Upper lobe of left lung (tissue), 4 donors: ENCODE data around the gene RAB3D.

Source experiments
- EP300 ChIP-seq, 4 donors: sonication (generic); formaldehyde crosslinking; IDR thresholded peaks; one replicate each; pipeline ENCODE4 v1.5.1; 2017; ENCODE audit warnings: antibody characterized with exemption in 4 of 4, control low read depth in 2 of 4
- POLR2A ChIP-seq, 4 donors: fragments of 450-650 bp; IDR thresholded peaks; one replicate each; pipeline ENCODE4 v1.5.1; 2016 to 2017; ENCODE audit warnings: antibody characterized with exemption in 4 of 4, mild to moderate bottlenecking in 2 of 4
- POLR2AphosphoS5 ChIP-seq, 2 donors: sonication (generic); formaldehyde crosslinking; IDR thresholded peaks; one replicate each; pipeline ENCODE4 v1.5.1; 2017; ENCODE audit warnings: antibody characterized with exemption in 2 of 2
- TF ChIP-seq, protein P1 (sequence below), 6 experiments: fragments of 450-650 bp in 4 of 6; fragments of 200-600 bp in 2 of 6; sonication (generic) in 2 of 6; IDR thresholded peaks; one replicate each; pipeline ENCODE4 v1.5.1; 2016 to 2019; ENCODE audit warnings: antibody characterized with exemption in 6 of 6

DNA sequence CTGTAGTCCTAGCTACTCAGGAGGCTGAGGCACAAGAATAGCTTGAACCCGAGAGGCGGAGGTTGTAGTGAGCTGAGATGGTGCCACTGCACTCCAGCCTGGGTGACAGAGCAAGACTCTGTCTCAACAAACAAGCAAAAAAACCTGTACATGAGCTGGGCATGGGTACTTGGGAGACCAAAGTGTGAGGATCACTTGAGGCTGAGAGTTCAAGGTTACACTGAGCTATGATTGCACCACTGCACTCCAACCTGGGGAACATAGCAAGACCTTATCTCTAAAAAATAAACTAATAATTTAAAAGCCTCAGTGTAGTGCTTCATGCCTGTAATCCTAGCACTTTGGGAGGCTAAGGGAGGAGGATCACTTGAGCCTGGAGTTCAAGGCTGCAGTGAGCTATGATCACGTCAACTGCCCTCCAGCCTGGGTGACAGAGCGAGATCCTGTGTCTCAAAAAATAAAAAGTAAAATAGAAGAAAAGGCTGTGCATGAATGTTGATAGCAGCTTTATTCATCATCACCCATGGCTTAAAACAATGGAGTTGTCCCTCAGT lies 64.8 kb downstream of the RAB3D start:
- TF ChIP-seq POLR2A (IDR thresholded peaks at IDR 0.05) (no peak), EP300 (IDR thresholded peaks at IDR 0.05) (no peak), POLR2AphosphoS5 (IDR thresholded peaks at IDR 0.05) (no peak)
- TF ChIP-seq, protein P1, sequence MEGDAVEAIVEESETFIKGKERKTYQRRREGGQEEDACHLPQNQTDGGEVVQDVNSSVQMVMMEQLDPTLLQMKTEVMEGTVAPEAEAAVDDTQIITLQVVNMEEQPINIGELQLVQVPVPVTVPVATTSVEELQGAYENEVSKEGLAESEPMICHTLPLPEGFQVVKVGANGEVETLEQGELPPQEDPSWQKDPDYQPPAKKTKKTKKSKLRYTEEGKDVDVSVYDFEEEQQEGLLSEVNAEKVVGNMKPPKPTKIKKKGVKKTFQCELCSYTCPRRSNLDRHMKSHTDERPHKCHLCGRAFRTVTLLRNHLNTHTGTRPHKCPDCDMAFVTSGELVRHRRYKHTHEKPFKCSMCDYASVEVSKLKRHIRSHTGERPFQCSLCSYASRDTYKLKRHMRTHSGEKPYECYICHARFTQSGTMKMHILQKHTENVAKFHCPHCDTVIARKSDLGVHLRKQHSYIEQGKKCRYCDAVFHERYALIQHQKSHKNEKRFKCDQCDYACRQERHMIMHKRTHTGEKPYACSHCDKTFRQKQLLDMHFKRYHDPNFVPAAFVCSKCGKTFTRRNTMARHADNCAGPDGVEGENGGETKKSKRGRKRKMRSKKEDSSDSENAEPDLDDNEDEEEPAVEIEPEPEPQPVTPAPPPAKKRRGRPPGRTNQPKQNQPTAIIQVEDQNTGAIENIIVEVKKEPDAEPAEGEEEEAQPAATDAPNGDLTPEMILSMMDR (IDR thresholded peaks at IDR 0.05) = no peak
